HG03558 (cell line): ENCODE measurements around the gene THSD1.
"Not testable (repeated sequence)": the region's sequence is repeated elsewhere in the genome, so short reads cannot be mapped to it uniquely, and the experiment has no call there.

Experiments used
- ATAC-seq: cut with Tn5 transposase; IDR thresholded peaks from one replicate; pipeline ENCODE4 v1.9.1; 2021; ENCODE audit warnings: moderate number of reproducible peaks; ENCODE audit not compliant: unreplicated experiment; ENCODE audit errors: extremely low read depth

THSD1 gene

DNA sequence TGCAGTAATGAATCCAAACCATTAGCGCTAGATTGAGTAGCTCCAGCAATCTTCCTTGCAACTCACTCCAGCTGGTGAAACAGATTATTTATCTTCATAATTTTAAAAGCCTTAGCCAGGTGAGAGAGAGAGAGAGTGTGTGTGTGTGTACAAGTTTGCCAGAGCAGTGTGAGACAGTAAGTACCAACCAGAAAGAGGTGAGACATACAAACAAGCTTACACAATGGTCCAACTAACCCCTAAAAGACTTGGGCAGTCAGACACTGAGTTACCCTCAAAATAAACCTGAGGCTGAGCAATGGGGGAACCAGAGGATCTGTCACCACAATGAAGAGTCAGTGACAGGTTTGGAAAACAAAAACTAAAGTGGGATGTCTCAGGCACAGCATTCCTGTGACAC lies 8.1 kb upstream of the THSD1 start:
- no peak for ATAC-seq

- ATAC-seq: no peak
These were observed 6.2 kb upstream of the THSD1 start for GRCh38 chr13:52412128-52412527.

- peak; percentile 97 for ATAC-seq
These were observed 5.7 kb upstream of the THSD1 start for GRCh38 chr13:52411629-52412028.

DNA sequence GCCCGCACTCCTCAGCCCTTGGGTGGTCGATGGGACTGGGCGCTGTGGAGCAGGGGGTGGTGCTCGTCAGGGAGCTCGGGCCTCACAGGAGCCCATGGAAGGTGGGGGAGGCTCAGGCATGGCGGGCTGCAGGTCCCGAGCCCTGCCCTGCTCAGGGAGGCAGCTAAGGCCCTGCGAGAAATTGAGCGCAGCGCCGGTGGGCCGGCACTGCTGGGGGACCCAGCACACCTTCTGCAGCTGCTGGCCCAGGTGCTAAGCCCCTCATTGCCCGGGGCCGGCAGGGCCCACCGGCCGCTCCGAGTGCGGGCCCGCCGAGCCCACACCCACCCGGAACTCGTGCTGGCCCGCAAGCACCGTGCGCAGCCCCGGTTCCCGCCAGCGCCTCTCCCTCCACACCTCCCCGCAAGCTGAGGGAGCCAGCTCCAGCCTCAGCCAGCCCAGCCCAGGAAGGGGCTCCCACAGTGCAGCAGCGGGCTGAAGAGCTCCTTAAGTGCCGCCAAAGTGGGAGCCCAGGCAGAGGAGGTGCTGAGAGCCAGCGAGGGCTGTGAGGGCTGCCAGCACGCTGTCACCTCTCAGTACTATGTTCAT lies 2.2 kb upstream of the THSD1 start:
- ATAC-seq: not testable (repeated sequence)

DNA sequence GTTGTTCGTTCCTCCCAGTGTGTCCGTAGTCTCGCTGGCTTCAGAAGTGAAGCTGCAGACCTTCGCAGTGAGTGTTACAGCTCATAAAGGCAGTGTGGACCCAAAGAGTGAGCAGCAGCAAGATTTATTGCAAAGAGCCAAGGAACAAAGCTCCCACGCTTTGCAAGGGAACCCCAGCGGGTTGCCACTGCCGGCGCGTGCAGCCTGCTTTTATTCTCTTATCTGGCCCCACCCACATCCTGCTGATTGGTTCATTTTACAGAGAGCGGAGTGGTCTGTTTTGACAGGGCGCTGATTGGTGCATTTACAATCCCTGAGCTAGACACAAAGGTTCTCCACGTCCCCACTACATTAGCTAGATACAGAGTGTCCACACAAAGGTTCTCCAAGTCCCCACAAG lies 1.5 kb upstream of the THSD1 start:
- not testable (repeated sequence) for ATAC-seq

DNA sequence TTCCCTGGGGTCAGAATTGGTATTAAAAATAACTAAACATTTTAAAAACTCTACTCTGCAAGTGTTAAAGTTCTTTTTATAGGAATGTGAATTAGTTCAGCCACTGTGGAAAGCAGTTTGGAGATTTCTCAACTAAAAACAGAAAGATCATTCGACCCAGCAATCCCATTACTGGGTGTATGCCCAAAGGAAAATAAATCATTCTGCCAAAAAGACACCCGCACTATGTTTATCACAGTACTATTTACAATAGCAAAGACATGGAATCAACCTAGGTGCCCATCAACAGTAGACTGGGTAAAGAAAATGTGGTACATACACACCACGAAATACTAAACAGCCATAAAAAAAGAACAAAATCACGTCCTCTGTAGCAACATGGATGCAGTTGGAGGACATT lies 657 bp upstream of the THSD1 start:
- no peak for ATAC-seq

- ATAC-seq: no peak
These were observed 604 bp downstream of the THSD1 start for GRCh38 chr13:52405369-52405766.

DNA sequence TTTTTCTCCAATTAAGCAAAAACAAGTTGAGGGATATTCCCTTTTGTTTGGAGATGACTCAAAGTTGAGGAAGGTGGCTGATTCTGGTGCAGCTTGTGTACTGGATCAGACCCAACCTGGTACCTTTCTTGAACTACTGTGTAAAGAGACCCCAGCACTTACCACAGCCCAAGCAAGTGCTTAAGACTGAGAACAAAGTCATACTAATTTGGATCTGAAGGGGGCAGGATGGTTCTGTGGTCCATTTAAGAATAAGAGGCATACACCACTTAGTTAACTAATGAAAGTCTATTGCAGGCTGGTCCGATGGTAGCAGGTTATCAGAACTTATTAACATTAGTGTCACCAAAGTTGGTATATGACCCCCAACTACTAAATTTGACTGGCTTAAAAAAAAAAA lies 6.3 kb downstream of the THSD1 start:
- ATAC-seq: no peak

DNA sequence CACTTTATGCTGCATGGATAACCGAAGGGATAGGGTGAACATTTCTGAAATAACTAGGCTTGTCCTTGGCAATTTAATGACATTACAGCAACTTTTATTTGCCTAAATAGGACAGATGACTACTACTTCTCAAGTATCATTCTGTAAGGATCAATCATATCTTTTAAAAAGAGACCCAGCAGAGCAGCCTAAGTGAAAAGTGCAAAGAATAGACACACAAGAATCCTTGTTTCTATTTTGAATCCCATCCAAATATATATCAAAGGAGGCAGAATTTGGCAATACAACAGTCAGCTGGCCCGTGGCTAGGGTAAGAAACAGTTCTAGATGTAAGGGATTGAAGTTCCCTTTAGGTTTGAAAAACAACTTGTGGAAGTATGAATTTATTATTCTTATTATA lies 6.9 kb downstream of the THSD1 start:
- ATAC-seq: no peak

- no peak for ATAC-seq
These were observed 10.3 kb downstream of the THSD1 start for GRCh38 chr13:52395704-52396103.

- no peak for ATAC-seq
These were observed 11.4 kb downstream of the THSD1 start for GRCh38 chr13:52394586-52394985.

GRCh38 chr13:52393572-52394357 lies 12.2 kb downstream of the THSD1 start:
- ATAC-seq: no peak

GRCh38 chr13:52387721-52388120 lies 18.3 kb downstream of the THSD1 start:
- ATAC-seq: no peak

DNA sequence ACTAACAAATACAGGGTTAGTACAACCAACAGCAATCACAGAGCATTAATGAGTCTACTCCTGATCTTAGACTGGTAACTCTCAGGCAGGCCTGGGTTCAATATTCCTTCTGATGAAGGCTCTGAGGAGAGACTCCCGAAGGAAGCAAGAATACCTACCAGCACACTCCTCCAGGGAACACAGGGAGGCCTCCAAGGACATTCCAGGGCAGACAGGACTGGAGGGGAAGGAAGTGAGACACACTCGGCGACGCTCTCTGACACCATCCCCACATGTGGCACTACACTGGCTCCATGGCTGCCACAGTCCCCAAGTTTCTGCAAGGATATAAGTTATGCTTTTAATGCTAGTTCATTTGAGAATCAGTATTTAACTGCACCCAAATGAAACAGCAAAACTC lies 20.1 kb downstream of the THSD1 start:
- ATAC-seq: no peak

- ATAC-seq: no peak
These were observed 22.6 kb downstream of the THSD1 start for GRCh38 chr13:52383366-52383765.

DNA sequence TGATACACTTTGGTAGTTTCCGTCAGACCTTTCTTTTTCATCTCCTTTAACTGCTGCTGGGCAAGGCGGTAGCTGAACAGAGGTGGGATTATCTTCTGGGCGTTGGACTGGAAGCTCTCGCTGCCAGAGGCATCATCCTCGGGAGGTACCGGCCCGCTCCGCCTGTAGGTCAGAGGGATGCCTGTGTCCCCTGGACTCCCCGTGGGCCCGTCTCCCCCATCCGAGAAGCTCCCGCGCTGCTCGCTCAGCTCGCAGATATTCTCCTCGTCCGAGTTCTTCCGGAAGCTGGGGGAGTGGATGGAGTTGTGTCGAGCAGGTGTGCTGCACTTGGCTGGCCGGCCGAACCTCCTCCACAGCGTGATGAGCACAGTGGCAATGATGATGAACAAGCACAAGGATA lies 27.7 kb downstream of the THSD1 start:
- ATAC-seq: no peak

DNA sequence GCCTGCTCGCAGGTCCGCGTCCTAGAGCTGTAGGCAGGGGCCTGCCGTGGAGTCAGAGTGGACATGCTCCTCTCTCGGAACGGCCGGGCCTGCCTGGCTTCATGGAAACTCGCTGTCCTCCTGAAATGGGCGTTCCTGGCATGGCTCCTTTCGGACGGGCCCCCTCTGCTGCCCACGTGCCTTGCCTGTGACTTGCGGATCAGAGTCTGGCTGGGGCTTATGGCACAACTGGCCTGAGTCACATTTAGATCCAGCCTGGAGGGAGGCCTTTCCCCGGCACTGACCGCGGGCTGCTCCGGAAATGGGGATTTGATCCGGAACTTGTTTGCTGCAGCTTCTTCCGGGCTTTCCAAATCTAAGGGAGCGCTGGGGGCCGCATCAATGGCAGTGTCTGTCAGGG lies 28.1 kb downstream of the THSD1 start:
- no peak for ATAC-seq

- ATAC-seq: no peak
These were observed 31.0 kb downstream of the THSD1 start for GRCh38 chr13:52374873-52375411.

GRCh38 chr13:52374389-52374788 lies 31.6 kb downstream of the THSD1 start:
- ATAC-seq: no peak

- ATAC-seq: not testable (repeated sequence)
These were observed 32.7 kb downstream of the THSD1 start for GRCh38 chr13:52373277-52373676.

DNA sequence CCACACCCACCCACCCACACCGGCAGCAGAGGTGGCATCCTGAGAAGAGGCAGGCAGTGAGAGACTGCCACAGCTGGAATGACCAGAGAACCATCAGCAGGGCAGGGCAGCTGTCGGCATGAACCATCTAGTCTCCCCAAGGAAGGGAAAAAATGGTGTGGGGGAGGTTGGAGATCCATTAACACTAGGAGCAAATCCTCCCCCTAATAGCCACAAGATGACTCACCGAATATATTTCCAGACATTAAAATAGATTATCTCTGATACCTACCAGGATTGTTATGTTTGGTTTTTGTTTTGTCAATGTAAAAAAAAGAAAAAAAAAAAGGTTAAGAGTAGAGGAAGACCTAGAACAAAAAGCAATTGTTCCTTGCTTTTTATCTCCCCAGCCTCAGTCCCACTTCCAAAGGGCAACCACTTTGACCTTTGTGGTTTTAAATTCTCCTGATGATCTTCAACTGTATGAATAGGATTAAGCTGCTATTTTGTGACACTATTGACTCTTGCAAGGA lies 34.2 kb downstream of the THSD1 start:
- ATAC-seq: no peak

GRCh38 chr13:52366291-52366690 lies 39.7 kb downstream of the THSD1 start:
- no peak for ATAC-seq
